Activated CD4-positive, alpha-beta T cell treated with anti-CD3 and anti-CD28 coated beads, Interleukin-2, Interleukin-6, amounts not matched to agents 100 ng/mL and 50 ng/mL, durations not matched to agents 16 hours and 8 hours (primary cell): ENCODE results near the gene TLR2.

Source experiments
- DNase-seq: peaks from one replicate; pipeline ENCODE4 v3.0.0-alpha.2; 2020

The TLR2 gene

DNA sequence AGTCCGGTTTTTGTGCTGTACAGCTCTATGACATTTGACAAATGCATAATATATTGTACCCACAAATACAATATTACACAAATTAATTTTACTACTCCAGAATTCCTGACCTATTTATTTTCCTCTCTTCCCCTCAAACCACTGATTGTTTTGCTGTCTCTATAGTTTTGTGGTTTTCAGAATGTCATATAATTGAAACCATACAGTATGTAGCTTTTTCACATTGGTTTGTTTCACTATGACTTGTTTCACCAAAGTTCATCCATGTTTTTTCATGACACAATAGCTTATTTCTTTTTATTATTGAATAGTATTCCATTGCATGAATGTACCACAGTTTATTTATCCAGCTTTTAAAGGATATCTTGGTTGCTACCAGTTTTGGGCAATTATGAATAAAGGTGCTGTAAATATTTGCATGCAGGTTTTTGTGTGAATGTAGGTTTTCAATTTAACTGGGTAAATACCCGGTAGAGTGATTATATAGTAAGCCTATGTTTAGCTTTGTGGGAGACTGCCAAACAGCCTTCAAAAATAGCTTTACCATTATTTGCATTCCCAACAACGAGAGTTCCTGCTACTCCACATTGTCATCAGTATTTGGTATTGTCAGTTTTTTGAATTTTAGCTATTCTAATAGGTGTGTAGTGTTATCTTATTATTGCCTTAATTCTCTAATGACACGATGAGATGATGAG, 49.8 kb downstream of the TLR2 start:
- DNase-seq, result peak; percentile 20

DNA sequence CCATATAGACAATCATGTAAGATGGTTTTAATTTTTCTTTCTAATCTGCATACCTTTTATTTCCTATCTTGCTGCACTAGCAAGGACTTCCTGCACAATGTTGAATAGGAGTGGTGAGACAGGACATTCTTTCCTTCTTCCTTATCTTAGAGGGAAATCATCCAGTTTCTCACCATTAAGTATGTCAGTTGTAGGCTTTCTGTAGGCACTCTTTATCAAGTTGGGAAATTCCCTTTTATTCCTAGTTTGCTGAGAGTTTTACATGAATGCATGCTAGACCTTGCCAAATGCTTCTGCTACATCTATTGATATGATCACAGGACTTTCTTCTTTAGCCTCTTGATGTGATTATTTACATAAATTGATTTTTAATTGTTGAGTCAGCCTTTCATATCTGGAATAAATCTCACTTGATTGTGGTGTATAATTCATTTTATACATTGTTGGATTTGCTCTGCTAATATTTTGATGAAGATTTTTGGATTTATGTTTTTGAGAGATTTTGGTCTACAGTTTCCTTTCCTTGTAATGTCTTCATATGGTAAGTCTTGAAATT, 51.9 kb downstream of the TLR2 start:
- no peak for DNase-seq

DNA sequence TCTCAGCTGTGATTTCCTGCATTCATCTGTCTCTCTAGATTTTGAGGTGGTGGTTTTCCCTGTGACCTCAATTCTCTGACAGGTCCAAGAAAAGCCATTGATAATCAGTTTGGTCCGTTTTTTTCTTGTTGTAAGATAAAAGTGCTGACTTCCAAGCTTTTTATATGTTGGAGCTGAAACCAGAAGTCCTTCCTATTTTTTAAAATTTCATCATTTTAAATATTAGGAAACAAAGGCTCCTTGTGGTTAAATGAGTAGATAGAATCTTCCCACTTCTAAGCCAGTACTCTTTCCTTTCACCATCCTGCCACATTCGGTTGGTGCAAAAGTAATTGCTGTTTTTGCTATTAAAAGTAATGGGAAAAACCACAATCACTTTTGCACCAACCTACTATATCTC, 57.5 kb downstream of the TLR2 start:
- no peak for DNase-seq

DNA sequence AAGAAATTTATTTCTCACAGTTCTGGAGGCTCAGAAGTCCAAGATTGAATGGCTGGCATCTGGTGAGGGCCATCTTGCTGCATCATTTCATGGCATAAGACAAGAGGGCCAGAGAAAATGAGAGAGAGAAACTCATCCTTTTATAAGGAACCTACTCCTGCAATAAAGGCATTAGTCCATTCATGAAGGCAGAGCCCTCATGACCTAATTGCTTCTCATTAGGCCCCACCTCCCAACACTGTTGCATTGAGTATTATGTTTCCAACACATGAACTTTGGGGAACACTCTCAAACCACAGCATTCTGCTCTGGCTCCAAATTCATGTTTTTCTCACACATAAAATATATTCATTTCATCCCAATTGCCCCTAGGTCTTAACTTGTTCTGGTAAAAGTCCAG, 61.6 kb downstream of the TLR2 start:
- no peak for DNase-seq

DNA sequence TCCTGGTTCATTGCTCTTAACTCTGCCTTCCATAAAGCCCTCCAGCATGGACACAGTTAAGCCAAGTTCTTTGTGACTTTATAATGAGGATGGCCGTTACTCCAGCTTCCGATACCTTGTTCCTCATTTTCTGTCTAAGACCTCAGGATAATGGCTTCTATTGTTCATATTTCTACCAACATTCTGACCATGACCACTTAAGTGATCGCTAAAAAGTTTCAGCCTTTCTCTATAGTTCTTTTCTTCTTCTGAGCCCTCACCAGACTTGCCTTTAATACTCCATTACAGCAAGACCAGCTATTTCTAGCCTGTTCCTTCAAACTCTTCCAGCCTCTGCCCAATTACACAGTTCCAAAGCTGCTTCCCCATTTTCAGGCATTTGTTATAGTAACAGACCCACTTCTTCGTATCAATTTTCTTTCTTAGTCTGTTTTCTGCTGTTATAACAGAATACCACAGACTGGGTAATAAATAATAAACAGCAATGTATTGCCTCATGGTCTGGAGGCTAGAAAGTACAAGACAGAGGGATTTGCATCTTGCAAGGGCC, 63.4 kb downstream of the TLR2 start:
- no peak for DNase-seq

DNA sequence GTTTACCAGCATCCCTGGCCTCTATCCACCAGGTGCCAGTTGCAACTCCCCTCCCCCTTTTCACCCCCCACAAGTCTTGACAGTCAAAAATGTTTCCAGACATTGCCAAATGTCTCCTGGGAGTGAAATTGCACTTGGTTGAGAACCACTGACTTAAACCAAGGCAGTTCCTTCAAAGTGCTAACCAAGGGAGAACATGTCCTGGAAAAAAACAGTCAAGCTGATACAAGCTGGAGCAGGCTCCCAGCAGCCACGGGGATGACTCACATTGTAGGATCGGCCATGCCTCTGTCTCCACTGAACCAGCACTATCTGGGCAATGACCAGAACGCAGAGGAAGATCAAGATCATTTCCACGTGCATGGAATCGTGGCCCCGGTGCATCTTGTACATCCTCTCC, 64.3 kb downstream of the TLR2 start:
- DNase-seq, result no peak

DNA sequence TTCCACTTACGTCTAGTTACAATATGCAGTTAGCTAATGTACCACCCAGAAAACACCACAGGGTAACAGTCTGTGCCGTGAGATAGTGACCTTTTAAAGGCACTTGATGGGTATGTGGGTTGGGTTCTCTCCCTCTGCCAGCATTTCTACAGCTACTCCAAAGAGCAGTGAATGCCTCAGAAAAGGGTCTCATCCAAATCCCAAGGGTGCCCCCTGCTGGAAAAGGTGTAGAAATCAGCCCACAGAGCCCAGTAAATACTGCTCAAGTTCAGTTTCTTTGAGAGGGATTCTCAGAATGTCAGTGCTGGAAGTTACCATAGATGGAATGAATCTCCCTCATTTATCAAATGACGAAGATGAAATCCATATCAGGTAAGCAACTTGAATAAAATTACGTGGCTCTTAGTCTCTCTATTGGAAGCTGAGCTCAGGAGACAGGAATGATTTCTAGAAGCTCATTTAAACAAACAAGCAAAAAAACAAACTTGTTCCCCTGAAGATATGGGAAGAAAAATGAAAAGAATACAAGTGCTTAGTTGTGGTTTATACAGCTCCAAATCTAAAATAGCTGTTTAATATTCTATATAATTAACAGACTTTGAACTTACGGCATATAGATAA, 66.2 kb downstream of the TLR2 start:
- DNase-seq, result peak; percentile 78

DNA sequence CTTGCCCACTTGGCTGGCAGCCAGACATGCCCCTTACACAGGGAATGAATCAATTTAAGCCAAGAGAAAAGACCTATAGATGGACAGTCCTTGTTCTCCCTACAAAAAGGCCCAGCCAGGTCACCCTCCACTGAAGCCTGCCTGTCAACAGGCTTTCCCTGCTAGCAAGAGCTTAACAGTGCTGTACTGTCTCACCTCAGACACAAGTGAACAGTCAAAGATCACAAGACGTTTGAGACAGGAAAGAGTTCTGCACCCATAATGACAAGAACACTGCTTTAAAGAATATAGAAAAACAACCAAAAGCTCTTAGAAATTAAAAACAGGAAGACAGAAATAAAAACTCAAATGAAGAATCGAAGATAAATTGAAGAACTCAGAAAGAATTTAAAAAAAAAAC, 71.1 kb downstream of the TLR2 start:
- DNase-seq, result no peak
